SK-N-SH treated with all-trans-retinoic acid at 6 μM for 48 hours (cell line): ENCODE data around the gene RHBDD1.

Experiments
- ATAC-seq: fragments of 200-7000 bp; cut with Tn5 transposase; 3 replicates; pipeline ENCODE4 v1.9.1; 2020; ENCODE audit warnings: mild to moderate bottlenecking, moderate library complexity
- ARNTL ChIP-seq: fragments of 450-650 bp; formaldehyde crosslinking; IDR thresholded peaks from 2 replicates; pipeline ENCODE4 v1.5.0; 2020; ENCODE audit warnings: low read depth, mild to moderate bottlenecking, moderate library complexity, borderline replicate concordance
- BACH2 ChIP-seq: fragments of 250-450 bp; sonication (Bioruptor Pico); IDR thresholded peaks from 2 replicates; pipeline ENCODE4 v1.9.0; 2021; ENCODE audit warnings: mild to moderate bottlenecking, borderline replicate concordance
- CREB5 ChIP-seq: fragments of 250-450 bp; sonication (Bioruptor Pico); IDR thresholded peaks from 2 replicates; pipeline ENCODE4 v1.5.1; 2020; ENCODE audit warnings: low read depth, mild to moderate bottlenecking, moderate library complexity
- CSDC2 ChIP-seq: fragments of 250-450 bp; sonication (Bioruptor Pico); IDR thresholded peaks from 2 replicates; pipeline ENCODE4 v1.5.0; 2020; ENCODE audit warnings: mild to moderate bottlenecking, moderate library complexity
- ESRRG ChIP-seq: fragments of 250-450 bp; sonication (Bioruptor Pico); IDR thresholded peaks from 2 replicates; pipeline ENCODE4 v1.6.1; 2021; ENCODE audit warnings: mild to moderate bottlenecking
- GLIS3 ChIP-seq: fragments of 250-450 bp; sonication (Bioruptor Pico); IDR thresholded peaks from 2 replicates; pipeline ENCODE4 v1.5.0; 2020; ENCODE audit warnings: mild to moderate bottlenecking, moderate library complexity
- ISL1 ChIP-seq: fragments of 250-450 bp; sonication (Bioruptor Pico); IDR thresholded peaks from 2 replicates; pipeline ENCODE4 v2.1.2; 2022; ENCODE audit warnings: mild to moderate bottlenecking, moderate library complexity
- PPARA ChIP-seq: fragments of 250-450 bp; sonication (Bioruptor Pico); IDR thresholded peaks from 2 replicates; pipeline ENCODE4 v1.5.0; 2020; ENCODE audit warnings: mild to moderate bottlenecking, borderline replicate concordance
- RARB ChIP-seq: fragments of 250-450 bp; sonication (Bioruptor Pico); IDR thresholded peaks from 2 replicates; pipeline ENCODE4 v1.8.0; 2021; ENCODE audit warnings: mild to moderate bottlenecking, moderate library complexity
- SNAI2 ChIP-seq: fragments of 250-450 bp; sonication (Bioruptor Pico); IDR thresholded peaks from 2 replicates; pipeline ENCODE4 v1.5.0; 2020; ENCODE audit warnings: mild to moderate bottlenecking, moderate library complexity
- TCF4 ChIP-seq: fragments of 250-450 bp; sonication (Bioruptor Pico); IDR thresholded peaks from 2 replicates; pipeline ENCODE4 v1.8.0; 2021; ENCODE audit warnings: mild to moderate bottlenecking, moderate library complexity, borderline replicate concordance
- TOX ChIP-seq: fragments of 250-450 bp; sonication (Bioruptor Pico); IDR thresholded peaks from 2 replicates; pipeline ENCODE4 v1.8.0; 2021; ENCODE audit warnings: mild to moderate bottlenecking, moderate library complexity, borderline replicate concordance
- TSHZ2 ChIP-seq: fragments of 250-450 bp; sonication (Bioruptor Pico); IDR thresholded peaks from 2 replicates; pipeline ENCODE4 v1.5.0; 2020; ENCODE audit warnings: mild to moderate bottlenecking, moderate library complexity
- ZC3H10 ChIP-seq: fragments of 250-450 bp; sonication (Bioruptor Pico); IDR thresholded peaks from 2 replicates; pipeline ENCODE4 v1.5.1; 2021; ENCODE audit warnings: mild to moderate bottlenecking, moderate library complexity
- ZFP3 ChIP-seq: fragments of 250-450 bp; sonication (Bioruptor Pico); IDR thresholded peaks from 2 replicates; pipeline ENCODE4 v1.5.0; 2020; ENCODE audit warnings: mild to moderate bottlenecking, moderate library complexity
- ZFP30 ChIP-seq: fragments of 450-650 bp; formaldehyde crosslinking; IDR thresholded peaks from 2 replicates; pipeline ENCODE4 v1.5.0; 2022; ENCODE audit warnings: mild to moderate bottlenecking, moderate library complexity
- ZNF565 ChIP-seq: fragments of 450-650 bp; formaldehyde crosslinking; conservative IDR thresholded peaks from 2 replicates; pipeline ENCODE4 v1.5.0; 2020; ENCODE audit warnings: low read depth, mild to moderate bottlenecking, moderate library complexity
- ZNF70 ChIP-seq: fragments of 450-650 bp; formaldehyde crosslinking; IDR thresholded peaks from 2 replicates; pipeline ENCODE4 v1.5.0; 2020; ENCODE audit warnings: mild to moderate bottlenecking, moderate library complexity
- ZNF8 ChIP-seq: fragments of 450-650 bp; formaldehyde crosslinking; IDR thresholded peaks from 2 replicates; pipeline ENCODE4 v1.5.0; 2020; ENCODE audit warnings: mild to moderate bottlenecking, moderate library complexity

The RHBDD1 gene

GRCh38 chr2:226788064-226788463, 47.8 kb upstream of the RHBDD1 start (continued):
- TF ChIP-seq TSHZ2 = no peak
- TF ChIP-seq GLIS3 (CRISPR knock-in tag) = no peak
- no peak for TF ChIP-seq ARNTL (CRISPR knock-in tag)
- TF ChIP-seq ZFP30 (CRISPR knock-in tag) = no peak

GRCh38 chr2:226788881-226789490, 46.9 kb upstream of the RHBDD1 start:
- ATAC-seq = no peak
- TF ChIP-seq ZFP3 (no peak), ZC3H10 (CRISPR knock-in tag) (no peak), ZNF565 (CRISPR knock-in tag) (no peak), SNAI2 (CRISPR knock-in tag) (no peak)

- TF ChIP-seq BACH2 (CRISPR knock-in tag) (no peak), ZFP30 (CRISPR knock-in tag) (no peak), ZFP3 (no peak), TCF4 (no peak), RARB (no peak), ZNF70 (CRISPR knock-in tag) (no peak), ISL1 (no peak), ZC3H10 (CRISPR knock-in tag) (no peak), PPARA (no peak)
- no peak for ATAC-seq
These were observed 45.8 kb upstream of the RHBDD1 start for GRCh38 chr2:226790011-226790410.

- ATAC-seq = no peak
- TF ChIP-seq CSDC2 (no peak), ESRRG (no peak), ISL1 (no peak), SNAI2 (CRISPR knock-in tag) (no peak), CREB5 (CRISPR knock-in tag) (no peak), RARB (no peak), ZNF8 (CRISPR knock-in tag) (no peak), ZC3H10 (CRISPR knock-in tag) (no peak), GLIS3 (CRISPR knock-in tag) (no peak), TSHZ2 (no peak), TOX (CRISPR knock-in tag) (no peak), TCF4 (no peak)
These were observed 45.4 kb upstream of the RHBDD1 start for GRCh38 chr2:226790431-226790830.

GRCh38 chr2:226791056-226791486, 44.8 kb upstream of the RHBDD1 start:
- ATAC-seq = no peak; the same call in 2 of the 3 replicates
- peak; percentile 38; the same call in 1 of the 2 replicates for TF ChIP-seq ZFP3
- TF ChIP-seq SNAI2 (CRISPR knock-in tag) = 0 out of 2 replicates have a peak, but pooled peaks have one; percentile 55
- no peak for TF ChIP-seq TSHZ2
- TF ChIP-seq ZC3H10 (CRISPR knock-in tag) = no peak
- TF ChIP-seq ARNTL (CRISPR knock-in tag) = no peak
